Breast epithelium (tissue), 4 donors: ENCODE measurements around the gene ANAPC4. TPM values are rescaled to one million over a fixed set of nuclear protein-coding genes. Genes with fewer than 3 reads are reported as not detected.

ENCODE experiments used
- DNase-seq, 2 donors: peaks; one replicate each; pipeline ENCODE4 v3.0.0-alpha.2; 2019; ENCODE audit warnings: low spot score in 2 of 2
- H3K27ac ChIP-seq, 2 donors: fragments of 200-600 bp; sonication (generic) in 1 of 2; one replicate each; pipeline ENCODE4 v1.5.1; 2016 to 2019; ENCODE audit warnings: mild to moderate bottlenecking in 1 of 2
- H3K27me3 ChIP-seq, 2 donors: fragments of 200-600 bp; sonication (generic) in 1 of 2; one replicate each; pipeline versions ENCODE4 v1.5.1 to v1.6.0; 2017 to 2019; ENCODE audit warnings: control low read depth in 1 of 2, mild to moderate bottlenecking in 1 of 2
- H3K36me3 ChIP-seq: fragments of 200-600 bp; one replicate; pipeline ENCODE4 v1.5.1; 2019
- H3K4me1 ChIP-seq, 2 donors: fragments of 200-600 bp; sonication (generic); one replicate each; pipeline ENCODE4 v1.5.1; 2016 to 2019; ENCODE audit warnings: control low read depth in 1 of 2
- H3K4me3 ChIP-seq, 3 donors: fragments of 200-600 bp; sonication (generic); 1 replicate in 2 of 3; 2 replicates in 1 of 3; pipeline ENCODE4 v1.5.1; 2016 to 2019; ENCODE audit warnings: mild to moderate bottlenecking in 3 of 3, moderate library complexity in 2 of 3
- H3K9me3 ChIP-seq, 2 donors: fragments of 200-600 bp; sonication (generic) in 1 of 2; one replicate each; pipeline ENCODE4 v1.5.1; 2016 to 2019; ENCODE audit warnings: control low read depth in 1 of 2
- POLR2A ChIP-seq: fragments of 450-650 bp; IDR thresholded peaks from one replicate; pipeline ENCODE4 v1.6.1; 2016; ENCODE audit warnings: antibody characterized with exemption, mild to moderate bottlenecking, moderate library complexity
- POLR2AphosphoS5 ChIP-seq, 3 donors: sonication (generic); formaldehyde crosslinking; IDR thresholded peaks; one replicate each; pipeline ENCODE4 v1.6.1; 2017; ENCODE audit warnings: antibody characterized with exemption in 3 of 3
- intact Hi-C: fragments of 100-400 bp; cut with DNase I; formaldehyde crosslinking; loops from one replicate; pipeline ENCODE4 v1.15.1; 2023; ENCODE audit warnings: low total_unique reads
- total RNA-seq, 3 donors: library from RNA; depleted of rRNA; stranded (reverse); fragments of >200 nt; gene quantifications; one replicate each; pipeline ENCODE4 v1.1.0, GENCODE V29; 2016
- TF ChIP-seq, protein P1 (sequence below), 3 donors: fragments of 450-650 bp; IDR thresholded peaks; one replicate each; pipeline ENCODE4 v1.5.1; 2016 to 2017; ENCODE audit warnings: antibody characterized with exemption in 3 of 3, mild to moderate bottlenecking in 3 of 3, moderate library complexity in 3 of 3

The ANAPC4 gene
- total RNA-seq, 3 donors from 2014 or later = 34.6 to 59.7 (median 36.1) TPM

DNA sequence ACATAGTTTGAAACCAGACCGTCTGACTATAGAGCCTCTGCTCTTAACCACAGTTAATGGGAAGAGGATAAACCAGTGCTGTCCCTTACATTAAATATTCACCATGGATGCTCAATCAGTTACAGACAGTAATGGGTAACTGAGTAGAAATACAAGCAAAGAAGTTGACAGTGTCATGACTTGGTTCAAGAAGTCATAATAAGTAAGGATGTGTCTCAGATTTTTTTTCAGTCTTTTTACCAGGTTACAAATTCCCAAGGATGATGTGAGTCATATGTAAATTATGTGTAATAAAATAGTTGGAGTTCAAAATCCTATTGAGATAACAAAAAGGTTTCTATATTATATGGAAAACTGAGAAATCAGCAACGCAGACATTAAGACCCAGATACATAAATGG lies 33.4 kb upstream of the ANAPC4 start:
- Histone ChIP-seq H3K36me3 (no peaks in the 10 kb centered on the region), H3K27ac (no peak overlapping the region), H3K4me1 (no peaks in the 10 kb centered on the region), H3K4me3 (no peak overlapping the region), H3K9me3 (no peaks in the 10 kb centered on the region), H3K27me3 (no peaks in the 10 kb centered on the region)
- intact Hi-C loops = no loop called here
- no peak for DNase-seq
- TF ChIP-seq, protein P1, sequence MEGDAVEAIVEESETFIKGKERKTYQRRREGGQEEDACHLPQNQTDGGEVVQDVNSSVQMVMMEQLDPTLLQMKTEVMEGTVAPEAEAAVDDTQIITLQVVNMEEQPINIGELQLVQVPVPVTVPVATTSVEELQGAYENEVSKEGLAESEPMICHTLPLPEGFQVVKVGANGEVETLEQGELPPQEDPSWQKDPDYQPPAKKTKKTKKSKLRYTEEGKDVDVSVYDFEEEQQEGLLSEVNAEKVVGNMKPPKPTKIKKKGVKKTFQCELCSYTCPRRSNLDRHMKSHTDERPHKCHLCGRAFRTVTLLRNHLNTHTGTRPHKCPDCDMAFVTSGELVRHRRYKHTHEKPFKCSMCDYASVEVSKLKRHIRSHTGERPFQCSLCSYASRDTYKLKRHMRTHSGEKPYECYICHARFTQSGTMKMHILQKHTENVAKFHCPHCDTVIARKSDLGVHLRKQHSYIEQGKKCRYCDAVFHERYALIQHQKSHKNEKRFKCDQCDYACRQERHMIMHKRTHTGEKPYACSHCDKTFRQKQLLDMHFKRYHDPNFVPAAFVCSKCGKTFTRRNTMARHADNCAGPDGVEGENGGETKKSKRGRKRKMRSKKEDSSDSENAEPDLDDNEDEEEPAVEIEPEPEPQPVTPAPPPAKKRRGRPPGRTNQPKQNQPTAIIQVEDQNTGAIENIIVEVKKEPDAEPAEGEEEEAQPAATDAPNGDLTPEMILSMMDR (IDR thresholded peaks at IDR 0.05) = no peak
- TF ChIP-seq POLR2AphosphoS5 (IDR thresholded peaks at IDR 0.05) = no peak

DNA sequence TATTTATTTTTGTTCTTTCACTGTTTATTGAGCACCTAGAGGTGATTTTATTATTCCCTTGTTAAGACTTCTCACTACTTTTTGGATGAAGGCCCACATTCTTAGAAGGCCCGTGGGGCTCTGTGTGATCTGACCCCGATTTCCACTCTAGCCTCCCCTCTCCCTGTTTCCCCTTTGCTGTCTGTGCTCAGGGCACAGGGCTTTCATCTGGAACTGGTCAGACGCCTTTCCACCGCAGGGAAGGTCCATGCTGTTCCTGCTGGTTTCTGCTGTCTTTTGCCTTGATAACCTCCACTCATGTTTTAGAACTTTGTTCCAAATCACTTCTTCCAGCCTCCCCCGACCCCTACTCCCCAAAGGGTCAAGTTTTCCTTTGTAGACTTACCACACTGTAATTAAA lies 31.3 kb upstream of the ANAPC4 start:
- intact Hi-C loops = no loop called here
- no peak for DNase-seq
- no peaks in the 10 kb centered on the region for H3K36me3 ChIP-seq
- no peak overlapping the region for H3K27ac ChIP-seq
- no peak overlapping the region for H3K4me3 ChIP-seq
- H3K27me3 ChIP-seq = no peaks in the 10 kb centered on the region
- no peak for TF ChIP-seq POLR2AphosphoS5 (IDR thresholded peaks at IDR 0.05)
- TF ChIP-seq, protein P1 (IDR thresholded peaks at IDR 0.05) = no peak
- TF ChIP-seq POLR2A = no peak
- no peaks in the 10 kb centered on the region for H3K4me1 ChIP-seq
- H3K9me3 ChIP-seq = no peaks in the 10 kb centered on the region

DNA sequence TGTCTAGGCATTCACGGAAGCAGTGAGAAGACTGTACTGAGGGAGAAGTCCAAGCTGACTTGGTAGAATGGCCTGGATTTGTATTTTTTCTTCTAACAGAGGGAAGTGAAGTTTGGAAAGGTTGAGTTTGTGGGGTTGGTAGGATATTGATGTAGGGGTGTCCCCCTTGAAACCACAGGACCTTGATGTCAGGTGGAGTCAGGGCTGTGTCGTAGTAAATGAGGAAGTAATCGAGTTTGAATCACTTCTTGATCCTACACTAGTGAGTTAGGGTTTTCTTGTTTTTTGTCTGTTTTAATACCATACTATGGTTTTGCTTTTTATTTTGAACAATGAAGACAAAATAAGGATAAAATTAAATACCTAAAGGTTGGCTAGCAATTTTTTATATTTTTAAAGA lies 30.1 kb upstream of the ANAPC4 start:
- no peak overlapping the region for H3K4me3 ChIP-seq
- intact Hi-C loops = no loop called here
- no peaks in the 10 kb centered on the region for H3K4me1 ChIP-seq
- H3K27me3 ChIP-seq = no peaks in the 10 kb centered on the region
- H3K9me3 ChIP-seq = no peaks in the 10 kb centered on the region
- no peak for DNase-seq
- no peaks in the 10 kb centered on the region for H3K36me3 ChIP-seq
- no peak overlapping the region for H3K27ac ChIP-seq
- TF ChIP-seq POLR2AphosphoS5 (IDR thresholded peaks at IDR 0.05) = no peak
- TF ChIP-seq POLR2A = no peak
- TF ChIP-seq, protein P1 (IDR thresholded peaks at IDR 0.05) = no peak

DNA sequence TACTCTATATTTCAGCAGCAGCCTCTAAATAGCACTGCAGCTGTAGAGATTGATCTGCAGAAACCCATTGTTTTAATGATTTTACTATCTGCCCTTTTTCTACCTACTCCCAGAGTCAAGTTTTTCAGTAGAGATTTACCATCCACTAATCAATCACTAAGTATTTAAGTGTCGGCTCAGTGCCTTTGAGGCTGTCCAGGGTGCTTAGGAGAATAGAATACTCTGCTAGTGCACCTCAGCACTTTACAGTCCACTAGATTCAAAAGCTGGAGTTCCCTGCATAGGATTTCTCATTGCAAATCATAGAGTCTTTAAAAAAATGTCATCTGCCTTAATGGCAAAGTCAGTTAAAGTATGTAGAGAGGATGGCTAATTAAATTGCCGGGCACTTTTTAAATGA lies 29.6 kb upstream of the ANAPC4 start:
- no peaks in the 10 kb centered on the region for H3K4me1 ChIP-seq
- no peak for DNase-seq
- H3K27ac ChIP-seq = no peak overlapping the region
- intact Hi-C loops = no loop called here
- no peaks in the 10 kb centered on the region for H3K36me3 ChIP-seq
- H3K27me3 ChIP-seq = no peaks in the 10 kb centered on the region
- TF ChIP-seq, protein P1 (IDR thresholded peaks at IDR 0.05) = no peak
- TF ChIP-seq POLR2AphosphoS5 (IDR thresholded peaks at IDR 0.05) (no peak), POLR2A (no peak)
- H3K9me3 ChIP-seq = no peaks in the 10 kb centered on the region
- H3K4me3 ChIP-seq = no peak overlapping the region

DNA sequence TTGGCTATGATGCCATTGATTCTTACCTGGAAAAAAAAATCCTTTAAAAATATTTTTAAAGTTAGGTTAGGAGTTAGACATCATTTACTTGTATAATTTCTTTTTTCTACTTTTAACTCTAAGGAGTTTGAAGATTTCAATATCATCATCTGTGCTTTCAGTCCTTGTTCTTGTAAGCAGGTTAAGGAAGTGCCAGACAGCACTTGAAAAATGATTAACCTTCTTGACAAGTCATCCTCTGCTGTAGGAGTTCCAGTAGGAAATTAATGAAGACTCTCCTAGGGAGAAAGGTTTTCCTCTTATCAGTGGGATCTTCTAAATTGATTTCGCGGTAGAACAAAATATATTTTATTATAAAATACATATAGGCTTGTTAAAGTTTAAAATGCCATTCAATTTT lies 29.1 kb upstream of the ANAPC4 start:
- intact Hi-C loops = no loop called here

More for the DNA sequence above, 29.1 kb upstream of the ANAPC4 start:
- Histone ChIP-seq H3K27me3 (no peaks in the 10 kb centered on the region), H3K9me3 (no peaks in the 10 kb centered on the region), H3K4me3 (no peak overlapping the region), H3K4me1 (no peaks in the 10 kb centered on the region), H3K27ac (no peak overlapping the region), H3K36me3 (no peaks in the 10 kb centered on the region)
- TF ChIP-seq POLR2A = no peak
- TF ChIP-seq, protein P1 (IDR thresholded peaks at IDR 0.05) = no peak
- no peak for TF ChIP-seq POLR2AphosphoS5 (IDR thresholded peaks at IDR 0.05)
- no peak for DNase-seq
